Neural cell (in vitro differentiated cells): ENCODE measurements around the gene PLA2G4E.

Experiments used
- CTCF ChIP-seq: fragments of 450-650 bp; IDR thresholded peaks from 2 replicates; pipeline ENCODE4 v1.5.1; 2014; ENCODE audit warnings: antibody characterized with exemption, mild to moderate bottlenecking, moderate library complexity; ENCODE audit not compliant: poor library complexity, severe bottlenecking
- POLR2AphosphoS5 ChIP-seq: IDR thresholded peaks from 2 replicates; pipeline ENCODE4 v1.6.1; 2012
- REST ChIP-seq: IDR thresholded peaks from 2 replicates; pipeline ENCODE4 v1.6.1; 2012; ENCODE audit warnings: borderline replicate concordance
- TAF1 ChIP-seq: IDR thresholded peaks from 2 replicates; pipeline ENCODE4 v1.6.1; 2012; ENCODE audit warnings: low read depth

- no peak for TF ChIP-seq CTCF
- no peak for TF ChIP-seq POLR2AphosphoS5
- no peak for TF ChIP-seq TAF1
- TF ChIP-seq REST, result no peak
Measured at GRCh38 chr15:42045211-42045615, 24.4 kb upstream of the PLA2G4E start.
